HepG2 (cell line): ENCODE data around the gene SMAD2. TPM values are rescaled to one million over a fixed set of nuclear protein-coding genes. Genes with fewer than 3 reads are reported as not detected.

Experiments
- ATAC-seq: fragments of 200-7000 bp; cut with Tn5 transposase; 3 replicates; pipeline ENCODE4 v1.9.1; 2020; ENCODE audit warnings: mild to moderate bottlenecking, moderate library complexity
- BruUV-seq: library from RNA; stranded (reverse); fragments of 400-500 nt; replicated peaks from 2 replicates; lab custom pipeline; 2021; lab: Mats Ljungman, UMichigan
- CTCF ChIA-PET: fragments of 300-600 bp; formaldehyde crosslinking; extraction: SDS; loops from one replicate; lab custom pipeline; 2021; ENCODE audit warnings: low total read pairs, inconsistent platforms, low intra/inter-chr PET ratio; lab: Yijun Ruan, JAX
- POLR2A ChIA-PET: fragments of 350-600 bp; sonication (Branson Sonifier 250); formaldehyde crosslinking; loops from one replicate; lab custom pipeline; 2020; ENCODE audit warnings: antibody characterized with exemption, inconsistent platforms; lab: Yijun Ruan, JAX
- DNase-seq: peaks from one replicate; pipeline ENCODE4 v3.0.0-alpha.2; 2015; ENCODE audit warnings: low spot score
- FAIRE-seq: peaks from 3 replicates; lab custom pipeline; 2011; peaks lifted over from hg19 to GRCh38; lab: Jason Lieb, UNC
- H2AFZ ChIP-seq: one replicate; pipeline ENCODE4 v1.6.1; 2011; ENCODE audit warnings: low read length, inconsistent platforms
- H3K27ac ChIP-seq: fragments of 300-600 bp; 3 replicates; pipeline ENCODE4 v1.8.0; 2011; ENCODE audit warnings: mixed run types, mild to moderate bottlenecking, mixed read lengths, low read length, inconsistent platforms; ENCODE audit not compliant: insufficient read depth; ENCODE audit errors: extremely low read length
- H3K27me3 ChIP-seq, 2 experiments: fragments of 200-600 bp in 1 of 2; 2 replicates in 1 of 2; 3 replicates in 1 of 2; pipeline versions ENCODE4 v1.6.0 to v1.8.0; 2011; ENCODE audit warnings: low read length in 2 of 2, mild to moderate bottlenecking in 2 of 2, moderate library complexity in 2 of 2, inconsistent platforms in 1 of 2; ENCODE audit not compliant: insufficient read depth in 2 of 2, control insufficient read depth in 1 of 2
- H3K36me3 ChIP-seq, 2 experiments: fragments of 200-600 bp in 1 of 2; replicated peaks in 1 of 2; 2 replicates in 1 of 2; 3 replicates in 1 of 2; pipeline versions ENCODE4 v1.5.1 to v1.8.0; 2011; ENCODE audit warnings: low read length in 2 of 2, inconsistent platforms in 1 of 2; ENCODE audit not compliant: insufficient read depth in 2 of 2, control insufficient read depth in 1 of 2
- H3K4me1 ChIP-seq: 2 replicates; pipeline ENCODE4 v1.5.1; 2012; ENCODE audit warnings: low read length, inconsistent platforms; ENCODE audit not compliant: insufficient read depth
- H3K4me2 ChIP-seq: 2 replicates; pipeline ENCODE4 v1.6.0; 2011; ENCODE audit warnings: low read depth, low read length, inconsistent platforms
- H3K4me3 ChIP-seq, 3 experiments: fragments of 200-600 bp in 1 of 3; sonication (generic), shearing (Covaris generic) in 1 of 3; replicated peaks in 1 of 3; 2 replicates each; pipeline ENCODE4 v1.5.1; 2011 to 2016; ENCODE audit warnings: low read length in 3 of 3, inconsistent platforms in 2 of 3, low read depth in 2 of 3, mild to moderate bottlenecking in 2 of 3, control low read depth in 1 of 3, mixed read lengths in 1 of 3; ENCODE audit not compliant: insufficient read depth in 1 of 3
- H3K79me2 ChIP-seq: one replicate; pipeline ENCODE4 v1.6.1; 2011; ENCODE audit warnings: low read length, inconsistent platforms; ENCODE audit not compliant: insufficient read depth
- H3K9ac ChIP-seq: 2 replicates; pipeline ENCODE4 v1.6.0; 2011; ENCODE audit warnings: mild to moderate bottlenecking, low read depth, low read length, inconsistent platforms; ENCODE audit not compliant: insufficient read depth
- H3K9me3 ChIP-seq: 2 replicates; pipeline ENCODE4 v1.5.1; 2012; ENCODE audit warnings: mild to moderate bottlenecking, low read length
- H4K20me1 ChIP-seq: 2 replicates; pipeline ENCODE4 v1.6.0; 2011; ENCODE audit warnings: inconsistent platforms, mild to moderate bottlenecking, low read length, moderate library complexity; ENCODE audit not compliant: insufficient read depth
- CHCHD3 ChIP-seq: sonication (generic); formaldehyde crosslinking; IDR thresholded peaks from 2 replicates; pipeline ENCODE4 v1.8.0; 2022; ENCODE audit warnings: mild to moderate bottlenecking, missing genetic modification reagents, moderate library complexity
- CSRNP1 ChIP-seq: sonication (generic); formaldehyde crosslinking; IDR thresholded peaks from 2 replicates; pipeline ENCODE4 v1.8.1; 2023; ENCODE audit warnings: mild to moderate bottlenecking, missing genetic modification reagents
- HMG20A ChIP-seq: IDR thresholded peaks from 2 replicates; pipeline ENCODE4 v1.6.1; 2016; ENCODE audit warnings: borderline replicate concordance
- HMG20B ChIP-seq: conservative IDR thresholded peaks from 2 replicates; pipeline ENCODE4 v1.6.1; 2016; ENCODE audit warnings: missing genetic modification reagents, missing compliant biosample characterization
- IRX3 ChIP-seq: sonication (generic); formaldehyde crosslinking; IDR thresholded peaks from 2 replicates; pipeline ENCODE4 v1.8.1; 2023; ENCODE audit warnings: mild to moderate bottlenecking, low read depth, missing genetic modification reagents, borderline replicate concordance
- MBNL3 ChIP-seq: fragments of 250-450 bp; sonication (Bioruptor Pico); conservative IDR thresholded peaks from 2 replicates; pipeline ENCODE4 v1.8.0; 2022; ENCODE audit warnings: mild to moderate bottlenecking, inconsistent platforms
- NCOA1 ChIP-seq: sonication (generic); formaldehyde crosslinking; IDR thresholded peaks from 2 replicates; pipeline ENCODE4 v1.9.0; 2021; ENCODE audit warnings: missing genetic modification reagents
- NFE2L1 ChIP-seq: sonication (generic); formaldehyde crosslinking; IDR thresholded peaks from 2 replicates; pipeline ENCODE4 v1.4.0; 2020; ENCODE audit warnings: missing genetic modification reagents, mild to moderate bottlenecking, borderline replicate concordance
- ONECUT2 ChIP-seq: sonication (generic); formaldehyde crosslinking; IDR thresholded peaks from 2 replicates; pipeline ENCODE4 v1.4.0; 2020; ENCODE audit warnings: missing genetic modification reagents
- PAX8 ChIP-seq: sonication (generic); formaldehyde crosslinking; IDR thresholded peaks from 2 replicates; pipeline ENCODE4 v1.8.0; 2022; ENCODE audit warnings: mild to moderate bottlenecking, missing genetic modification reagents, borderline replicate concordance
- PHF5A ChIP-seq: IDR thresholded peaks from one replicate; pipeline ENCODE4 v1.6.1; 2018; ENCODE audit warnings: low read depth, missing genetic modification reagents; ENCODE audit not compliant: unreplicated experiment
- RXRB ChIP-seq: IDR thresholded peaks from 2 replicates; pipeline ENCODE4 v1.6.1; 2016; ENCODE audit warnings: borderline replicate concordance, missing genetic modification reagents, missing compliant biosample characterization
- SALL1 ChIP-seq: sonication (generic); formaldehyde crosslinking; IDR thresholded peaks from 2 replicates; pipeline ENCODE4 v1.8.0; 2022; ENCODE audit warnings: mild to moderate bottlenecking, missing genetic modification reagents
- SP2 ChIP-seq: sonication (generic); formaldehyde crosslinking; IDR thresholded peaks from 2 replicates; pipeline ENCODE4 v1.5.1; 2020; ENCODE audit warnings: mild to moderate bottlenecking, missing genetic modification reagents
- THYN1 ChIP-seq: sonication (generic); formaldehyde crosslinking; IDR thresholded peaks from 2 replicates; pipeline ENCODE4 v1.8.1; 2023; ENCODE audit warnings: low read depth, mild to moderate bottlenecking, moderate library complexity, missing genetic modification reagents, borderline replicate concordance
- ZFP37 ChIP-seq: sonication (generic); formaldehyde crosslinking; IDR thresholded peaks from 2 replicates; pipeline ENCODE4 v1.4.0; 2020; ENCODE audit warnings: missing genetic modification reagents, borderline replicate concordance
- ZNF232 ChIP-seq: sonication (generic); formaldehyde crosslinking; IDR thresholded peaks from 2 replicates; pipeline ENCODE4 v1.4.0; 2020; ENCODE audit warnings: missing genetic modification reagents, borderline replicate concordance
- ZNF30 ChIP-seq: sonication (generic); formaldehyde crosslinking; IDR thresholded peaks from 2 replicates; pipeline ENCODE4 v1.5.0; 2020; ENCODE audit warnings: mild to moderate bottlenecking, missing genetic modification reagents
- ZNF33A ChIP-seq: sonication (generic); formaldehyde crosslinking; IDR thresholded peaks from 2 replicates; pipeline ENCODE4 v1.5.1; 2020; ENCODE audit warnings: missing genetic modification reagents, mild to moderate bottlenecking, moderate library complexity, borderline replicate concordance
- ZNF598 ChIP-seq: sonication (generic); formaldehyde crosslinking; IDR thresholded peaks from 2 replicates; pipeline ENCODE4 v1.5.1; 2020; ENCODE audit warnings: mild to moderate bottlenecking, missing genetic modification reagents, borderline replicate concordance
- ZNF615 ChIP-seq: sonication (generic); formaldehyde crosslinking; IDR thresholded peaks from 2 replicates; pipeline ENCODE4 v1.5.0; 2020; ENCODE audit warnings: mild to moderate bottlenecking, missing genetic modification reagents, borderline replicate concordance
- WGBS: methylation state at CpG from one replicate; pipeline ENCODE4 v1.1.6; 2017; ENCODE audit warnings: low lambda C conversion rate; 5-methylcytosine and 5-hydroxymethylcytosine counted together
- in situ Hi-C: cut with HindIII; loops from 2 replicates; pipeline ENCODE4 v1.10.0; 2017; ENCODE audit warnings: low pct_unique_long_range_greater_than_20kb; ENCODE audit not compliant: extremely low pct_ligation_motif_present
- intact Hi-C: fragments of 100-400 bp; cut with micrococcal nuclease; formaldehyde crosslinking; loops from one replicate; pipeline ENCODE4 v1.10.0; 2022; ENCODE audit not compliant: unreplicated experiment
- polyA plus RNA-seq, 8 experiments: library from polyadenylated mRNA; depleted of rRNA in 3 of 8; stranded (reverse) in 7 of 8; unstranded in 1 of 8; fragments of >200 nt; fragmentation: Illumina TruSeq in 4 of 8; extraction: Trizol in 4 of 8; gene quantifications; 2 replicates each; pipeline versions ENCODE4 v1.2.1 to v1.2.3, GENCODE V29; 2011 to 2016; ENCODE audit warnings: low read depth in 4 of 8, missing spikeins in 1 of 8, mixed read lengths in 1 of 8; ENCODE audit not compliant: insufficient read depth in 1 of 8
- total RNA-seq, 5 experiments: library from RNA; depleted of rRNA; stranded (reverse); fragments of >200 nt; fragmentation: Illumina TruSeq; extraction: Trizol; gene quantifications; 2 replicates each; pipeline ENCODE4 v1.2.3, GENCODE V29; 2016; ENCODE audit warnings: low read depth in 1 of 5

Gene SMAD2
- total and polyA plus RNA-seq, 2 of the 13 experiments (the other 11 are each of a cell fraction or from before 2014, with no cell fraction given), result 40.2 to 96.2 TPM

- Histone ChIP-seq H3K4me2 (no peak overlapping the region), H3K4me1 (no peaks in the 10 kb centered on the region), H3K9ac (no peak overlapping the region), H3K27me3 (peaks cover 1 to 14% of the 10 kb centered on the region in 2 experiments; a peak in 4 of 5 replicates), H3K9me3 (no peaks in the 10 kb centered on the region), H3K27ac (no peak overlapping the region), H4K20me1 (no peaks in the 10 kb centered on the region), H3K4me3 (no peak overlapping the region), H3K36me3 (no peaks in the 10 kb centered on the region), H3K79me2 (no peaks in the 10 kb centered on the region), H2AFZ (no peak overlapping the region)
- CTCF ChIA-PET, result no interaction called here
- FAIRE-seq (no peak), DNase-seq (no peak), ATAC-seq (no peak)
- POLR2A ChIA-PET, result no interaction called here
- 0% methylated on average over 1 of the region's 1 CpG for WGBS
- in situ Hi-C loops, result no loop called here
- no peak for TF ChIP-seq HMG20A
- no peak for TF ChIP-seq CHCHD3
- TF ChIP-seq ZNF598 (CRISPR knock-in tag), result no peak
- no peak for TF ChIP-seq ONECUT2 (CRISPR knock-in tag)
- no peak for TF ChIP-seq IRX3 (CRISPR knock-in tag)
- TF ChIP-seq ZFP37 (CRISPR knock-in tag), result no peak
- TF ChIP-seq ZNF615 (CRISPR knock-in tag), result no peak
- TF ChIP-seq SALL1, result no peak
- BruUV-seq, result no TSS peak
- intact Hi-C loops, result no loop called here
These were observed 48.1 kb upstream of the SMAD2 start for GRCh38 chr18:47978603-47979002.

GRCh38 chr18:47978141-47978540 is 47.7 kb upstream of the SMAD2 start:
- Histone ChIP-seq H3K4me3 (no peak overlapping the region), H4K20me1 (no peaks in the 10 kb centered on the region), H3K9me3 (no peaks in the 10 kb centered on the region), H3K4me2 (no peak overlapping the region), H3K27ac (no peak overlapping the region), H3K27me3 (peaks cover 1 to 18% of the 10 kb centered on the region in 2 experiments; a peak in 4 of 5 replicates), H3K79me2 (no peaks in the 10 kb centered on the region), H3K9ac (no peak overlapping the region), H3K36me3 (no peaks in the 10 kb centered on the region), H2AFZ (no peak overlapping the region), H3K4me1 (no peaks in the 10 kb centered on the region)
- WGBS, result 33% methylated on average over 2 of the region's 2 CpGs
- FAIRE-seq, result no peak
- CTCF ChIA-PET, result no interaction called here
- in situ Hi-C loops (no loop called here), intact Hi-C loops (no loop called here)
- no peak for ATAC-seq
- no TSS peak for BruUV-seq
- no peak for DNase-seq
- POLR2A ChIA-PET, result no interaction called here
- no peak for TF ChIP-seq SP2 (CRISPR knock-in tag)
- no peak for TF ChIP-seq MBNL3 (CRISPR knock-in tag)
- TF ChIP-seq ZNF30, result no peak
- no peak for TF ChIP-seq PAX8 (CRISPR knock-in tag)
- no peak for TF ChIP-seq ZNF33A (CRISPR knock-in tag)
- no peak for TF ChIP-seq PHF5A (CRISPR knock-in tag)
- TF ChIP-seq ZNF232 (CRISPR knock-in tag), result no peak
- no peak for TF ChIP-seq RXRB (CRISPR knock-in tag)
- no peak for TF ChIP-seq CSRNP1 (CRISPR knock-in tag)
- no peak for TF ChIP-seq NFE2L1 (CRISPR knock-in tag)
- no peak for TF ChIP-seq NCOA1 (CRISPR knock-in tag)
- no peak for TF ChIP-seq HMG20B
- no peak for TF ChIP-seq THYN1 (CRISPR knock-in tag)
